ENCODE results near the gene POGK.

DNA sequence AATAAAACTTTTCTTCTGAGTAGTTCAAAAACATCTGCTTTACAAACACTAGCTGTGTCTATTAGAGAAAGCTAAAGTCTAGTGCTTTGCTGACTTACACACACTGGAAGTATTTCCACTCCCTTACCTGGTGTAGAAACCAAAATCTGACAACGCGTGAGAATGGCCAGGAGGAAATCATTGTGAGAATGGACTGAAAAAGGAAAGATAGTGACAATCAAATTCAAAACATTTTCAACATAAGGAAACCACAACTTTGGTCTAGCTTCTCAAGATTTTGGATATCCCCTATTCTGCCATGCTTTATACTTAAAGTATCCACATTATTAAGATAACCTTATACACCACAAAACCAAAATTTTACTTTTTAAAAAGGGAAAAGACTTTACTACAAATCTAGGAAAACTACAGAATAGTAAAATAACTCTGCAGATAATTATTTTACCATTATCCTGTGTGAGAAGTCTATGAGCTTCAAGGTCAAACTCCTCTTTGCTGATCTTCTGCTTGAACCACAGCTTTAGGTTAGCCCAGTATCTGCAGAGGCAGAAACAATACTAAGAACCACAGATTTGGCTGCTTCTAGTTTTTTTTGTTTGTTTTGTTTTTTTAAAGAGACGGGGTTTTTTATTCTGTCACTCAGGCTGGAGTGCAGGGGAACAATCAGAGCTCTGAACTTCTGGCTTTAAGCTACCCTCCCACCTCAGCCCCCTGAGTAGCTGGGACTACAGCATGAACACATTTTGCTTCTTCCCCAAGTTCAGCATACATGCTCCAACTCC lies 30.2 kb downstream of the POGK start:
- peak; percentile 62; the same call in 1 of the 2 replicates for TF ChIP-seq ZNF384 (IDR thresholded peaks at IDR 0.05; ENCODE audit: borderline replicate concordance, low read depth, low read length)
- TF ChIP-seq, protein P1, sequence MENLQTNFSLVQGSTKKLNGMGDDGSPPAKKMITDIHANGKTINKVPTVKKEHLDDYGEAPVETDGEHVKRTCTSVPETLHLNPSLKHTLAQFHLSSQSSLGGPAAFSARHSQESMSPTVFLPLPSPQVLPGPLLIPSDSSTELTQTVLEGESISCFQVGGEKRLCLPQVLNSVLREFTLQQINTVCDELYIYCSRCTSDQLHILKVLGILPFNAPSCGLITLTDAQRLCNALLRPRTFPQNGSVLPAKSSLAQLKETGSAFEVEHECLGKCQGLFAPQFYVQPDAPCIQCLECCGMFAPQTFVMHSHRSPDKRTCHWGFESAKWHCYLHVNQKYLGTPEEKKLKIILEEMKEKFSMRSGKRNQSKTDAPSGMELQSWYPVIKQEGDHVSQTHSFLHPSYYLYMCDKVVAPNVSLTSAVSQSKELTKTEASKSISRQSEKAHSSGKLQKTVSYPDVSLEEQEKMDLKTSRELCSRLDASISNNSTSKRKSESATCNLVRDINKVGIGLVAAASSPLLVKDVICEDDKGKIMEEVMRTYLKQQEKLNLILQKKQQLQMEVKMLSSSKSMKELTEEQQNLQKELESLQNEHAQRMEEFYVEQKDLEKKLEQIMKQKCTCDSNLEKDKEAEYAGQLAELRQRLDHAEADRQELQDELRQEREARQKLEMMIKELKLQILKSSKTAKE (IDR thresholded peaks at IDR 0.05; ENCODE audit: low read depth, poor library complexity, severe bottlenecking): no peak
- no peak for TF ChIP-seq POLR2AphosphoS5 (IDR thresholded peaks at IDR 0.05; ENCODE audit: low read length)
- TF ChIP-seq, protein P2, sequence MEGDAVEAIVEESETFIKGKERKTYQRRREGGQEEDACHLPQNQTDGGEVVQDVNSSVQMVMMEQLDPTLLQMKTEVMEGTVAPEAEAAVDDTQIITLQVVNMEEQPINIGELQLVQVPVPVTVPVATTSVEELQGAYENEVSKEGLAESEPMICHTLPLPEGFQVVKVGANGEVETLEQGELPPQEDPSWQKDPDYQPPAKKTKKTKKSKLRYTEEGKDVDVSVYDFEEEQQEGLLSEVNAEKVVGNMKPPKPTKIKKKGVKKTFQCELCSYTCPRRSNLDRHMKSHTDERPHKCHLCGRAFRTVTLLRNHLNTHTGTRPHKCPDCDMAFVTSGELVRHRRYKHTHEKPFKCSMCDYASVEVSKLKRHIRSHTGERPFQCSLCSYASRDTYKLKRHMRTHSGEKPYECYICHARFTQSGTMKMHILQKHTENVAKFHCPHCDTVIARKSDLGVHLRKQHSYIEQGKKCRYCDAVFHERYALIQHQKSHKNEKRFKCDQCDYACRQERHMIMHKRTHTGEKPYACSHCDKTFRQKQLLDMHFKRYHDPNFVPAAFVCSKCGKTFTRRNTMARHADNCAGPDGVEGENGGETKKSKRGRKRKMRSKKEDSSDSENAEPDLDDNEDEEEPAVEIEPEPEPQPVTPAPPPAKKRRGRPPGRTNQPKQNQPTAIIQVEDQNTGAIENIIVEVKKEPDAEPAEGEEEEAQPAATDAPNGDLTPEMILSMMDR (IDR thresholded peaks at IDR 0.05 in 2 of 3, conservative IDR thresholded peaks at IDR 0.05 in 1 of 3; ENCODE audit: control insufficient read depth in 2 of 3, extremely low read depth in 1 of 3, insufficient read depth in 1 of 3, low read depth in 3 of 3, low read length in 3 of 3): no peak
- no peak for TF ChIP-seq CHD2 (IDR thresholded peaks at IDR 0.05; ENCODE audit: borderline replicate concordance, low read depth, low read length)
- TF ChIP-seq POLR2A (IDR thresholded peaks at IDR 0.05; ENCODE audit: low read depth, low read length): no peak
- TF ChIP-seq, protein P3, sequence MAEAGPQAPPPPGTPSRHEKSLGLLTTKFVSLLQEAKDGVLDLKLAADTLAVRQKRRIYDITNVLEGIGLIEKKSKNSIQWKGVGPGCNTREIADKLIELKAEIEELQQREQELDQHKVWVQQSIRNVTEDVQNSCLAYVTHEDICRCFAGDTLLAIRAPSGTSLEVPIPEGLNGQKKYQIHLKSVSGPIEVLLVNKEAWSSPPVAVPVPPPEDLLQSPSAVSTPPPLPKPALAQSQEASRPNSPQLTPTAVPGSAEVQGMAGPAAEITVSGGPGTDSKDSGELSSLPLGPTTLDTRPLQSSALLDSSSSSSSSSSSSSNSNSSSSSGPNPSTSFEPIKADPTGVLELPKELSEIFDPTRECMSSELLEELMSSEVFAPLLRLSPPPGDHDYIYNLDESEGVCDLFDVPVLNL (IDR thresholded peaks at IDR 0.05; ENCODE audit: low read depth, low read length): no peak
